Measurements from ENCODE around the gene MCEMP1. TPM values are rescaled to one million over a fixed set of nuclear protein-coding genes. Genes with fewer than 3 reads are reported as not detected.

The MCEMP1 gene
- total and polyA plus RNA-seq, 2 of the 13 experiments (the other 11 are each of a cell fraction or from before 2014, with no cell fraction given), result not detected

- TF ChIP-seq FOXK2 (IDR thresholded peaks at IDR 0.05) (no peak), AKAP8 (CRISPR knock-in tag; IDR thresholded peaks at IDR 0.05) (0 out of 2 replicates have a peak, but pooled peaks have one; percentile 24), JUN (CRISPR knock-in tag; IDR thresholded peaks at IDR 0.05) (peak; percentile 69; the same call in 1 of the 2 replicates), ZNF432 (CRISPR knock-in tag; IDR thresholded peaks at IDR 0.05; ENCODE audit: borderline replicate concordance) (no peak), ZSCAN31 (CRISPR knock-in tag; IDR thresholded peaks at IDR 0.05; ENCODE audit: low read depth) (peak; percentile 90), SALL1 (CRISPR knock-in tag; IDR thresholded peaks at IDR 0.05) (peak; percentile 81), ZNF83 (CRISPR knock-in tag; IDR thresholded peaks at IDR 0.05; ENCODE audit: borderline replicate concordance) (no peak), ZNF713 (CRISPR knock-in tag; IDR thresholded peaks at IDR 0.05) (no peak), NFIB (CRISPR knock-in tag; IDR thresholded peaks at IDR 0.05; ENCODE audit: borderline replicate concordance) (no peak), ZNF101 (CRISPR knock-in tag; IDR thresholded peaks at IDR 0.05; ENCODE audit: borderline replicate concordance, low read depth) (no peak), REXO4 (CRISPR knock-in tag; IDR thresholded peaks at IDR 0.05; ENCODE audit: borderline replicate concordance) (no peak), KAT7 (CRISPR knock-in tag; IDR thresholded peaks at IDR 0.05; ENCODE audit: borderline replicate concordance) (no peak), GPN1 (CRISPR knock-in tag; IDR thresholded peaks at IDR 0.05; ENCODE audit: borderline replicate concordance) (no peak), ZNF468 (CRISPR knock-in tag; IDR thresholded peaks at IDR 0.05) (no peak), BRF2 (CRISPR knock-in tag; IDR thresholded peaks at IDR 0.05) (no peak), KDM5A (IDR thresholded peaks at IDR 0.05; ENCODE audit: borderline replicate concordance, low read length) (no peak; the same call in 1 of the 2 replicates), JDP2 (CRISPR knock-in tag; IDR thresholded peaks at IDR 0.05; ENCODE audit: borderline replicate concordance) (no peak), RORA (CRISPR knock-in tag; IDR thresholded peaks at IDR 0.05) (no peak), ZNF460 (CRISPR knock-in tag; IDR thresholded peaks at IDR 0.05; ENCODE audit: borderline replicate concordance) (no peak), ZNF124 (CRISPR knock-in tag; IDR thresholded peaks at IDR 0.05) (no peak), TAF15 (IDR thresholded peaks at IDR 0.05; ENCODE audit: low read depth, low read length, poor library complexity, severe bottlenecking) (no peak), PRMT3 (CRISPR knock-in tag; IDR thresholded peaks at IDR 0.05; ENCODE audit: borderline replicate concordance, low read depth) (no peak), HNRNPL (IDR thresholded peaks at IDR 0.05; ENCODE audit: low read depth, low read length) (no peak), MEIS1 (CRISPR knock-in tag; IDR thresholded peaks at IDR 0.05; ENCODE audit: borderline replicate concordance) (no peak), ZNF143 (CRISPR knock-in tag; IDR thresholded peaks at IDR 0.05) (peak; percentile 42; the same call in 1 of the 2 replicates)
- TF ChIP-seq, protein P1, sequence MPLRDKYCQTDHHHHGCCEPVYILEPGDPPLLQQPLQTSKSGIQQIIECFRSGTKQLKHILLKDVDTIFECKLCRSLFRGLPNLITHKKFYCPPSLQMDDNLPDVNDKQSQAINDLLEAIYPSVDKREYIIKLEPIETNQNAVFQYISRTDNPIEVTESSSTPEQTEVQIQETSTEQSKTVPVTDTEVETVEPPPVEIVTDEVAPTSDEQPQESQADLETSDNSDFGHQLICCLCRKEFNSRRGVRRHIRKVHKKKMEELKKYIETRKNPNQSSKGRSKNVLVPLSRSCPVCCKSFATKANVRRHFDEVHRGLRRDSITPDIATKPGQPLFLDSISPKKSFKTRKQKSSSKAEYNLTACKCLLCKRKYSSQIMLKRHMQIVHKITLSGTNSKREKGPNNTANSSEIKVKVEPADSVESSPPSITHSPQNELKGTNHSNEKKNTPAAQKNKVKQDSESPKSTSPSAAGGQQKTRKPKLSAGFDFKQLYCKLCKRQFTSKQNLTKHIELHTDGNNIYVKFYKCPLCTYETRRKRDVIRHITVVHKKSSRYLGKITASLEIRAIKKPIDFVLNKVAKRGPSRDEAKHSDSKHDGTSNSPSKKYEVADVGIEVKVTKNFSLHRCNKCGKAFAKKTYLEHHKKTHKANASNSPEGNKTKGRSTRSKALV (CRISPR knock-in tag; IDR thresholded peaks at IDR 0.05), result no peak
- TF ChIP-seq, protein P2, sequence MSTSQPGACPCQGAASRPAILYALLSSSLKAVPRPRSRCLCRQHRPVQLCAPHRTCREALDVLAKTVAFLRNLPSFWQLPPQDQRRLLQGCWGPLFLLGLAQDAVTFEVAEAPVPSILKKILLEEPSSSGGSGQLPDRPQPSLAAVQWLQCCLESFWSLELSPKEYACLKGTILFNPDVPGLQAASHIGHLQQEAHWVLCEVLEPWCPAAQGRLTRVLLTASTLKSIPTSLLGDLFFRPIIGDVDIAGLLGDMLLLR (CRISPR knock-in tag; IDR thresholded peaks at IDR 0.05), result peak; percentile 79; the same call in 1 of the 2 replicates
Observed at GRCh38 chr19:7636691-7637373, 40.1 kb upstream of the MCEMP1 start, which contains the start of gene STXBP2 (continued).

Measured in HepG2 (cell line).